ENCODE measurements around the gene SDK1. TPM values are rescaled to one million over a fixed set of nuclear protein-coding genes. Genes with fewer than 3 reads are reported as not detected.

The SDK1 gene
- total RNA-seq, 4 donors from 2014 or later, result 2.5 to 12.9 (median 6.1) TPM

DNA sequence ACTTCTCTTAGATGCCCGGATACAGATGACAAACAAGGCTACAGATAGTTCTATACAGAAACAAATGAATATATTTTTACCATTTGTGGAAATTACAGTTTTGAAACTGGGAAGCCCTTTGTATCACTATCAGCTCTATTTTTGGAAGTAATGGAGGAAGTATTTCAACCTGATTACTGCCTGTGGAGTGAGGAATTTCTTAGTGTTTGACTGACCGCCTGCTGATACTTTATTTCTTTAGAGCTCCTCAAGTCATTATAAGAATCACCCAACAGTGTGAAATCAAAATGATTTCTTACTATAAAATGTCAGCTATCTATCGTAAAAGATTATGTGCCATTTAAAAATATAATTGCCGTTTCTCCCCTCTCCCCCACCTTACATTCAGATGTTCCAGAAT lies 290.9 kb downstream of the SDK1 start:
- WGBS, result 88% methylated on average over 4 of the region's 4 CpGs
- no peak for DNase-seq (ENCODE audit: low spot score in 2 of 2)
- no peaks in the 10 kb centered on the region for H3K27me3 ChIP-seq
- no peak for TF ChIP-seq POLR2A (IDR thresholded peaks at IDR 0.05)
- TF ChIP-seq, protein P1, sequence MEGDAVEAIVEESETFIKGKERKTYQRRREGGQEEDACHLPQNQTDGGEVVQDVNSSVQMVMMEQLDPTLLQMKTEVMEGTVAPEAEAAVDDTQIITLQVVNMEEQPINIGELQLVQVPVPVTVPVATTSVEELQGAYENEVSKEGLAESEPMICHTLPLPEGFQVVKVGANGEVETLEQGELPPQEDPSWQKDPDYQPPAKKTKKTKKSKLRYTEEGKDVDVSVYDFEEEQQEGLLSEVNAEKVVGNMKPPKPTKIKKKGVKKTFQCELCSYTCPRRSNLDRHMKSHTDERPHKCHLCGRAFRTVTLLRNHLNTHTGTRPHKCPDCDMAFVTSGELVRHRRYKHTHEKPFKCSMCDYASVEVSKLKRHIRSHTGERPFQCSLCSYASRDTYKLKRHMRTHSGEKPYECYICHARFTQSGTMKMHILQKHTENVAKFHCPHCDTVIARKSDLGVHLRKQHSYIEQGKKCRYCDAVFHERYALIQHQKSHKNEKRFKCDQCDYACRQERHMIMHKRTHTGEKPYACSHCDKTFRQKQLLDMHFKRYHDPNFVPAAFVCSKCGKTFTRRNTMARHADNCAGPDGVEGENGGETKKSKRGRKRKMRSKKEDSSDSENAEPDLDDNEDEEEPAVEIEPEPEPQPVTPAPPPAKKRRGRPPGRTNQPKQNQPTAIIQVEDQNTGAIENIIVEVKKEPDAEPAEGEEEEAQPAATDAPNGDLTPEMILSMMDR (IDR thresholded peaks at IDR 0.05), result no peak
- no peak for TF ChIP-seq POLR2AphosphoS5 (IDR thresholded peaks at IDR 0.05)
- TF ChIP-seq EP300 (IDR thresholded peaks at IDR 0.05), result no peak
- H3K9me3 ChIP-seq, result no peaks in the 10 kb centered on the region
- no peaks in the 10 kb centered on the region for H3K36me3 ChIP-seq
- no peak overlapping the region for H3K27ac ChIP-seq
- H3K4me1 ChIP-seq, result no peaks in the 10 kb centered on the region
- no peak overlapping the region for H3K4me3 ChIP-seq

DNA sequence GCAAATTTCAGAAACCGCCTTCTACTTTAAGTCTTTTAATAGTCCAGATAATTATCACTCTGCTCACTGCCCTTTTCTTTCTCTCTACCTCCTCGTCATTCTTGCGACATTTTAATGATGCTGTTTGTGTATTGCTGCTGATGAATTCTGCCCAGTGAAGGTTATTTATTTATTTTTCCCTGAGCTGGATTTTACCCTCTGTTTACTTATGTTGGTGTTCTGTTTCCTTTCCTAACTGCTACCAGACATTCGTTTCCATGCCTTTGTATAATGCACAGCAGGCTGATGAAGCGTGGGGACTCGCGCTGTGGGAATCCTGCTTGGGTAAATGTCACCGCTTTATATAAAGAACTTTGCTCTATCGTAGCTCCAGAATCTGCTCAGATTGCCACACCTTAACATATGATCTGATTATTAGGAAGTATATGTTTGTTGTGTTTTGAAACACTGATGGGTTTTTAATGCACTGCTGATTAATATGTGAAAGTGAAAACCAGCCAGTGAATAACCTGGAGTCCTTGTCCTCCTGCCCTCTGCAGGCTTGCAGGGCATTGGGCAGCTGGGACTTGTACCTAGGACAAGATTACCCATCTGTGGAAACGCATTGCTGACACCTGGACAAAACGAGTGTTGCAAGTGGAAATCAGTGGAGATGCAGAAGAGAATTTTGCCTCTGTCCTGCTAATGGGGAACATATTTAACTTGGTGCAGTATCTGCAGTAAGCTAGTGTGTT lies 291.5 kb downstream of the SDK1 start:
- H3K36me3 ChIP-seq, result no peaks in the 10 kb centered on the region
- 72% methylated on average over 11 of the region's 11 CpGs for WGBS

DNA sequence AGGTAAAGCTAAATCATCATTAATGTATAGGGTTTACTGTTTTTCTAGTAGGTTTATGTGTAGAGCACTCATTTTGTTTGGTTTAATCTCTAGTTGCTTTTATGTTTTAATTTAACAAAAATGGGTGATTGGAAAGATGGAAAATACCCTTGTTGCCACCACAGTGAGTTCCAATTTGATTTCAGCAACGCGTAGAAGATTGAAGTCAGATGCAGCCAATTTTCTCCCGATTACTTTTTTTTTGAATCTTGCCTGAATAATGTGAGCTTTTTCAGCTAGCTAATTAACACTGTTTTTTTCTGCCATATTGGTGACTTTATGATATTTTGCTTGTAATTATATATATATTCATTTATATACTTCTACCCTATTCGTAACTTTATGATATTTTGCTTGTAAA lies 293.8 kb downstream of the SDK1 start:
- no peaks in the 10 kb centered on the region for H3K36me3 ChIP-seq
- peaks cover 3% of the 10 kb centered on the region for H3K9me3 ChIP-seq
- 81% methylated on average over 4 of the region's 4 CpGs for WGBS

More for the DNA sequence above, 291.5 kb downstream of the SDK1 start:
- no peak overlapping the region for H3K4me3 ChIP-seq
- DNase-seq (ENCODE audit: low spot score in 2 of 2), result no peak
- H3K9me3 ChIP-seq, result no peaks in the 10 kb centered on the region
- no peaks in the 10 kb centered on the region for H3K27me3 ChIP-seq
- no peak overlapping the region for H3K27ac ChIP-seq
- no peaks in the 10 kb centered on the region for H3K4me1 ChIP-seq
- TF ChIP-seq POLR2A (IDR thresholded peaks at IDR 0.05) (no peak), POLR2AphosphoS5 (IDR thresholded peaks at IDR 0.05) (no peak), EP300 (IDR thresholded peaks at IDR 0.05) (no peak)
- TF ChIP-seq, protein P1 (IDR thresholded peaks at IDR 0.05), result no peak

DNA sequence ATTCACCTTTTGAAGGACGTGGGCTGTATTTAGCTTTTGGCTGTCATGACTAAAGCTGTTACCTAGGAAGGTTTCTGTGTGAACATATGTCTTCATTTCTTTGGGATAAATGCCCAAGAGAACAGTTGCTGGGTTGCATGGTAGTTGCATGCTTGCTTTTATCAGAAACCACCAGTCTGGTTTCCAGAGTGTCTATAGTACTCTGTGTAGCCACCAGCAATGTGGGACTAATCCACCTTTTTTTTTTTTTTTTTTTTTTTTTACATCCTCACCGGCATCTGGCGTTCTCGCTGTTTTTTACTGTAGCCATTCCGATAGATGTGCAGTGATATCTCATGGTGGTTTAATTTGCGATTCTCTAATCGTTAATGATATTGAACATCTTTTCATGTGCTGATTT lies 297.8 kb downstream of the SDK1 start:
- no peak overlapping the region for H3K4me3 ChIP-seq
- no peaks in the 10 kb centered on the region for H3K27me3 ChIP-seq
- WGBS, result 72% methylated on average over 7 of the region's 7 CpGs
- TF ChIP-seq EP300 (IDR thresholded peaks at IDR 0.05) (no peak), POLR2A (IDR thresholded peaks at IDR 0.05) (no peak), POLR2AphosphoS5 (IDR thresholded peaks at IDR 0.05) (no peak)
- TF ChIP-seq, protein P1 (IDR thresholded peaks at IDR 0.05), result no peak
- no peak for DNase-seq (ENCODE audit: low spot score in 2 of 2)
- H3K27ac ChIP-seq, result no peak overlapping the region
- no peaks in the 10 kb centered on the region for H3K4me1 ChIP-seq
- H3K36me3 ChIP-seq, result no peaks in the 10 kb centered on the region
- H3K9me3 ChIP-seq, result peaks cover 3% of the 10 kb centered on the region

More for the DNA sequence above, 293.8 kb downstream of the SDK1 start:
- no peak overlapping the region for H3K27ac ChIP-seq
- no peaks in the 10 kb centered on the region for H3K27me3 ChIP-seq
- H3K4me3 ChIP-seq, result no peak overlapping the region
- no peak for DNase-seq (ENCODE audit: low spot score in 2 of 2)
- no peak for TF ChIP-seq POLR2A (IDR thresholded peaks at IDR 0.05)
- TF ChIP-seq, protein P1 (IDR thresholded peaks at IDR 0.05), result no peak
- TF ChIP-seq POLR2AphosphoS5 (IDR thresholded peaks at IDR 0.05), result no peak
- TF ChIP-seq EP300 (IDR thresholded peaks at IDR 0.05), result no peak
- H3K4me1 ChIP-seq, result no peaks in the 10 kb centered on the region

DNA sequence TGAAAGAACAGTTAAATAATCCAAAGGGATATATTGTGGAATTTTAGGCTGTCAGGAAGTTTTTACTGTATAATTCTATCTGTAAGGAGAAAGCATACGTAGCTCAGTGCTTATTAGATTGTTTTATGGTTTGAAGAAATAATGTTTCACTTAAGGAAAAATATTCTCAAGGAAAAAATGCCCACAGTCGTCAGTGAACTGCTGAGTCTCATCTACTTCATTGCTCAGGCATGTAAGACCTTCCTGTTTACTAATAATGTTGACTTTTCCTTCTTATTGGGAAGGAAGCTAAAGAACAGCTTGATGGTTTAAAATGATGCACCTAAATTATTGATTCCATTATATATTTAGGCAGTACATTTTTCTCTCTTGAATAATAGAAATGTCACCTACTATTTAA lies 304.2 kb downstream of the SDK1 start:
- TF ChIP-seq, protein P1 (IDR thresholded peaks at IDR 0.05), result no peak
- TF ChIP-seq POLR2A (IDR thresholded peaks at IDR 0.05) (no peak), POLR2AphosphoS5 (IDR thresholded peaks at IDR 0.05) (no peak), EP300 (IDR thresholded peaks at IDR 0.05) (no peak)
- no peak for DNase-seq (ENCODE audit: low spot score in 2 of 2)
- H3K9me3 ChIP-seq, result no peaks in the 10 kb centered on the region
- H3K4me3 ChIP-seq, result no peak overlapping the region
- 45% methylated on average over 2 of the region's 2 CpGs for WGBS
- H3K4me1 ChIP-seq, result no peaks in the 10 kb centered on the region
- no peaks in the 10 kb centered on the region for H3K27me3 ChIP-seq
- no peak overlapping the region for H3K27ac ChIP-seq
- H3K36me3 ChIP-seq, result no peaks in the 10 kb centered on the region
